MM.1S (cell line): ENCODE results near the gene HYAL3.

Source experiments
- EZH2 ChIP-seq: fragments of 300-600 bp; sonication (generic); optimal IDR thresholded peaks from 2 replicates; pipeline ENCODE3; 2017; ENCODE audit warnings: low read depth, mild to moderate bottlenecking, antibody characterized with exemption, low read length, mixed read lengths
- TF ChIP-seq, protein P1 (sequence below): fragments of 300-600 bp; sonication (generic); IDR thresholded peaks from 2 replicates; pipeline ENCODE4 v1.5.1; 2016; ENCODE audit warnings: antibody characterized with exemption, low read length, mixed read lengths

DNA sequence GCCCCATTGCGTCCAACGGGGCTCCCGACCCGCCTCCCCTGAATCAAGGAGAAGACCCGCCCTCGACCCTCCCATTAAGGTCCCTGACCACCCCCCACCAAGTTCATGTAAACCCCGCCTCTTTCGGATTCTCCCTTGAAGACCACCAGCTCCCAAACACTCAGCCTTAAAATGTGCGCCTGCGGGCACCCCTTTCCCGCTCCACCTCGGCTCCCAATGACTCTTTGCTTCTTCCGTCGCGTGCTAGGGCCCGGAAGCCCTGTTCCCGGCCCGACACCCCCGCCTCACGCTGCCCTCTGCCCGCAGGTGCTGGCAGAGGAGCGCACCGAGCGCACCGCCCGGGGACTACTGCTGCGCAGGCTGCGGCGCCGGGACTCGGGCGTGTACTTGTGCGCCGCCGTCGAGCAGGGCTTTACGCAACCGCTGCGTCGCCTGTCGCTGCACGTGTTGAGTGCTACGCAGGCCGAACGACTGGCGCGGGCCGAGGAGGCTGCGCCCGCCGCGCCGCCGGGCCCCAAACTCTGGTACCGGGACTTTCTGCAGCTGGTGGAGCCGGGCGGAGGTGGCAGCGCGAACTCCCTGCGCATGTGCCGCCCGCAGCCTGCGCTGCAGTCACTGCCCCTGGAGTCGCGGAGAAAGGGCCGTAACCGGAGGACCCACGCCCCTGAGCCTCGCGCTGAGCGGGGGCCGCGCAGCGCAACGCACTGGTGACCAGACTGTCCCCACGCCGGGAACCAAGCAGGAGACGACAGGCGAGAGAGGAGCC is 23.0 kb downstream of the HYAL3 start:
- TF ChIP-seq, protein P1, sequence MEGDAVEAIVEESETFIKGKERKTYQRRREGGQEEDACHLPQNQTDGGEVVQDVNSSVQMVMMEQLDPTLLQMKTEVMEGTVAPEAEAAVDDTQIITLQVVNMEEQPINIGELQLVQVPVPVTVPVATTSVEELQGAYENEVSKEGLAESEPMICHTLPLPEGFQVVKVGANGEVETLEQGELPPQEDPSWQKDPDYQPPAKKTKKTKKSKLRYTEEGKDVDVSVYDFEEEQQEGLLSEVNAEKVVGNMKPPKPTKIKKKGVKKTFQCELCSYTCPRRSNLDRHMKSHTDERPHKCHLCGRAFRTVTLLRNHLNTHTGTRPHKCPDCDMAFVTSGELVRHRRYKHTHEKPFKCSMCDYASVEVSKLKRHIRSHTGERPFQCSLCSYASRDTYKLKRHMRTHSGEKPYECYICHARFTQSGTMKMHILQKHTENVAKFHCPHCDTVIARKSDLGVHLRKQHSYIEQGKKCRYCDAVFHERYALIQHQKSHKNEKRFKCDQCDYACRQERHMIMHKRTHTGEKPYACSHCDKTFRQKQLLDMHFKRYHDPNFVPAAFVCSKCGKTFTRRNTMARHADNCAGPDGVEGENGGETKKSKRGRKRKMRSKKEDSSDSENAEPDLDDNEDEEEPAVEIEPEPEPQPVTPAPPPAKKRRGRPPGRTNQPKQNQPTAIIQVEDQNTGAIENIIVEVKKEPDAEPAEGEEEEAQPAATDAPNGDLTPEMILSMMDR = no peak
- no peak for TF ChIP-seq EZH2
